Prostate gland (tissue), 2 donors: Measurements from ENCODE around the gene VIPR2.

ENCODE experiments used
- CTCF ChIP-seq, 4 experiments: fragments of 200-600 bp in 2 of 4; fragments of 450-650 bp in 2 of 4; sonication (generic) in 2 of 4; IDR thresholded peaks; 1 replicate in 3 of 4; 2 replicates in 1 of 4; pipeline ENCODE4 v1.5.1; 2016 to 2019; ENCODE audit warnings: antibody characterized with exemption in 4 of 4, mild to moderate bottlenecking in 2 of 4, moderate library complexity in 2 of 4
- POLR2AphosphoS5 ChIP-seq: sonication (generic); formaldehyde crosslinking; IDR thresholded peaks from one replicate; pipeline ENCODE4 v1.6.1; 2017; ENCODE audit warnings: antibody characterized with exemption

GRCh38 chr7:159068488-159068811, 76.2 kb downstream of the VIPR2 start:
- TF ChIP-seq CTCF (IDR thresholded peaks at IDR 0.05) (no peak), POLR2AphosphoS5 (no peak)
